GM19324 (cell line): ENCODE results near the gene FPR1.
"Not testable (repeated sequence)": the region's sequence is repeated elsewhere in the genome, so short reads cannot be mapped to it uniquely, and the experiment has no call there.

Experiments
- ATAC-seq: cut with Tn5 transposase; IDR thresholded peaks from one replicate; pipeline ENCODE4 v1.9.1; 2021; ENCODE audit warnings: mild to moderate bottlenecking, moderate library complexity; ENCODE audit not compliant: unreplicated experiment, low FRiP score

Gene FPR1

GRCh38 chr19:51779703-51780102 is 28.0 kb upstream of the FPR1 start:
- ATAC-seq, result no peak

- no peak for ATAC-seq
Measured at GRCh38 chr19:51779181-51779580, 27.5 kb upstream of the FPR1 start.

GRCh38 chr19:51777570-51778462 is 26.1 kb upstream of the FPR1 start:
- ATAC-seq, result no peak

- ATAC-seq, result not testable (repeated sequence)
Measured at GRCh38 chr19:51776561-51776960, 24.9 kb upstream of the FPR1 start.

- no peak for ATAC-seq
Measured at GRCh38 chr19:51772977-51773376, 21.3 kb upstream of the FPR1 start.

GRCh38 chr19:51771376-51772130 is 19.9 kb upstream of the FPR1 start:
- no peak for ATAC-seq

- no peak for ATAC-seq
Measured at GRCh38 chr19:51766461-51766860, 14.8 kb upstream of the FPR1 start.

GRCh38 chr19:51765086-51765485 is 13.4 kb upstream of the FPR1 start:
- no peak for ATAC-seq

- ATAC-seq, result no peak
Measured at GRCh38 chr19:51761696-51762095, 10.0 kb upstream of the FPR1 start.

- no peak for ATAC-seq
Measured at GRCh38 chr19:51760697-51761356, 9.1 kb upstream of the FPR1 start, which contains the start of gene FPR2. Gene FPR2, plus strand, starts transcription at chr19:51761180. Its CDS starts 7,479 bp downstream, at chr19:51768659.

- ATAC-seq, result no peak
Measured at GRCh38 chr19:51755571-51755970, 3.9 kb upstream of the FPR1 start.

- ATAC-seq, result no peak
Measured at GRCh38 chr19:51754770-51755169, 3.1 kb upstream of the FPR1 start.

GRCh38 chr19:51754109-51754508 is 2.4 kb upstream of the FPR1 start:
- no peak for ATAC-seq

- no peak for ATAC-seq
Measured at GRCh38 chr19:51750400-51751094, 1.1 kb downstream of the FPR1 start.

- ATAC-seq, result no peak
Measured at GRCh38 chr19:51749979-51750378, 1.7 kb downstream of the FPR1 start.

- ATAC-seq, result no peak
Measured at GRCh38 chr19:51746731-51747130, 4.9 kb downstream of the FPR1 start.

GRCh38 chr19:51743405-51743804 is 8.3 kb downstream of the FPR1 start:
- no peak for ATAC-seq

GRCh38 chr19:51742789-51743188 is 8.9 kb downstream of the FPR1 start:
- no peak for ATAC-seq

GRCh38 chr19:51740356-51740755 is 11.3 kb downstream of the FPR1 start:
- ATAC-seq, result no peak

GRCh38 chr19:51739466-51740213 is 12.0 kb downstream of the FPR1 start:
- no peak for ATAC-seq
